HEK293 (cell line): ENCODE data around the gene GINS2.

ENCODE experiments used
- CTCF ChIA-PET: fragments of 350-600 bp; formaldehyde crosslinking; extraction: SDS; loops from one replicate; lab custom pipeline; 2021; ENCODE audit warnings: antibody characterized with exemption; lab: Yijun Ruan, JAX
- POLR2A ChIA-PET: fragments of 300-600 bp; formaldehyde crosslinking; extraction: SDS; loops from one replicate; lab custom pipeline; 2020; ENCODE audit warnings: antibody characterized with exemption, inconsistent platforms; lab: Yijun Ruan, JAX
- H3K27ac ChIP-seq: fragments of 200-500 bp; sonication (Bioruptor generic); 2 replicates; pipeline ENCODE4 v1.5.1; 2014; ENCODE audit warnings: low read depth, low read length, control low read depth, inconsistent platforms; ENCODE audit errors: extremely low read depth
- H3K36me3 ChIP-seq, 2 experiments: fragments of 200-500 bp in 1 of 2; sonication (Bioruptor generic) in 1 of 2; 1 replicate in 1 of 2; 2 replicates in 1 of 2; pipeline ENCODE4 v1.5.1; 2014 to 2017; ENCODE audit warnings: inconsistent platforms in 2 of 2, low read length in 2 of 2; ENCODE audit not compliant: control insufficient read depth in 2 of 2, insufficient read depth in 1 of 2
- H3K4me1 ChIP-seq: fragments of 200-500 bp; sonication (Bioruptor generic); 2 replicates; pipeline ENCODE4 v1.5.1; 2014; ENCODE audit warnings: mild to moderate bottlenecking, low read length, inconsistent platforms; ENCODE audit not compliant: control insufficient read depth, insufficient read depth
- H3K4me3 ChIP-seq: 2 replicates; pipeline ENCODE4 v1.5.1; 2011; ENCODE audit warnings: low read depth, mild to moderate bottlenecking, control low read depth, low read length, moderate library complexity
- H3K9me3 ChIP-seq: fragments of 200-500 bp; sonication (Bioruptor generic); 2 replicates; pipeline ENCODE4 v1.5.1; 2014; ENCODE audit warnings: low read depth, low read length, inconsistent platforms; ENCODE audit not compliant: control insufficient read depth, insufficient read depth
- BCL11A ChIP-seq: fragments of 450-650 bp; formaldehyde crosslinking; IDR thresholded peaks from 2 replicates; pipeline ENCODE4 v1.5.1; 2016; ENCODE audit warnings: low read depth, missing biosample characterization, missing genetic modification characterization
- HIC1 ChIP-seq: fragments of 450-650 bp; formaldehyde crosslinking; IDR thresholded peaks from 2 replicates; pipeline ENCODE4 v1.5.1; 2016; ENCODE audit warnings: missing biosample characterization, missing genetic modification characterization
- MZF1 ChIP-seq: fragments of 450-650 bp; formaldehyde crosslinking; IDR thresholded peaks from 2 replicates; pipeline ENCODE4 v1.5.1; 2017; ENCODE audit warnings: missing biosample characterization, missing genetic modification characterization, borderline replicate concordance
- PRDM10 ChIP-seq: fragments of 450-650 bp; formaldehyde crosslinking; IDR thresholded peaks from 2 replicates; pipeline ENCODE4 v1.5.1; 2016; ENCODE audit warnings: missing biosample characterization, missing genetic modification characterization
- SETDB1 ChIP-seq: IDR thresholded peaks from one replicate; pipeline ENCODE4 v1.6.1; 2017; ENCODE audit warnings: mild to moderate bottlenecking, low read length, moderate library complexity, mixed read lengths; ENCODE audit not compliant: insufficient read length
- SP3 ChIP-seq: fragments of 450-650 bp; formaldehyde crosslinking; IDR thresholded peaks from 2 replicates; pipeline ENCODE4 v1.5.1; 2016; ENCODE audit warnings: missing biosample characterization, missing genetic modification characterization
- WT1 ChIP-seq: fragments of 450-650 bp; formaldehyde crosslinking; IDR thresholded peaks from 2 replicates; pipeline ENCODE4 v1.5.1; 2016; ENCODE audit warnings: missing biosample characterization, missing genetic modification characterization
- ZNF132 ChIP-seq: fragments of 450-650 bp; formaldehyde crosslinking; IDR thresholded peaks from 2 replicates; pipeline ENCODE4 v1.5.1; 2017; ENCODE audit warnings: missing biosample characterization, missing genetic modification characterization, borderline replicate concordance
- ZNF174 ChIP-seq: fragments of 450-650 bp; formaldehyde crosslinking; IDR thresholded peaks from 2 replicates; pipeline ENCODE4 v1.5.0; 2017; ENCODE audit warnings: missing biosample characterization, mild to moderate bottlenecking, missing genetic modification characterization
- ZNF214 ChIP-seq: fragments of 450-650 bp; formaldehyde crosslinking; IDR thresholded peaks from 2 replicates; pipeline ENCODE4 v1.5.1; 2017; ENCODE audit warnings: missing biosample characterization, mild to moderate bottlenecking, missing genetic modification characterization, borderline replicate concordance
- ZNF311 ChIP-seq: fragments of 450-650 bp; formaldehyde crosslinking; IDR thresholded peaks from 2 replicates; pipeline ENCODE4 v1.5.1; 2017; ENCODE audit warnings: missing biosample characterization, missing genetic modification characterization, borderline replicate concordance
- ZNF416 ChIP-seq: fragments of 450-650 bp; formaldehyde crosslinking; IDR thresholded peaks from 2 replicates; pipeline ENCODE4 v1.5.1; 2016; ENCODE audit warnings: missing biosample characterization, missing genetic modification characterization
- ZNF423 ChIP-seq: fragments of 450-650 bp; formaldehyde crosslinking; IDR thresholded peaks from 2 replicates; pipeline ENCODE4 v1.5.1; 2016; ENCODE audit warnings: missing biosample characterization, missing genetic modification characterization
- ZNF558 ChIP-seq: fragments of 450-650 bp; formaldehyde crosslinking; IDR thresholded peaks from 2 replicates; pipeline ENCODE4 v1.5.1; 2016; ENCODE audit warnings: missing biosample characterization, missing genetic modification characterization
- ZNF580 ChIP-seq: fragments of 450-650 bp; formaldehyde crosslinking; IDR thresholded peaks from 2 replicates; pipeline ENCODE4 v1.5.1; 2016; ENCODE audit warnings: missing biosample characterization, missing genetic modification characterization
- ZNF585B ChIP-seq: fragments of 450-650 bp; formaldehyde crosslinking; IDR thresholded peaks from 2 replicates; pipeline ENCODE4 v1.5.1; 2016; ENCODE audit warnings: missing biosample characterization, missing genetic modification characterization
- ZNF624 ChIP-seq: fragments of 450-650 bp; formaldehyde crosslinking; IDR thresholded peaks from 2 replicates; pipeline ENCODE4 v1.5.1; 2017; ENCODE audit warnings: missing biosample characterization, missing genetic modification characterization
- ZNF837 ChIP-seq: fragments of 450-650 bp; formaldehyde crosslinking; IDR thresholded peaks from 2 replicates; pipeline ENCODE4 v1.5.1; 2016; ENCODE audit warnings: missing biosample characterization, missing genetic modification characterization

Gene GINS2

GRCh38 chr16:85724936-85725335 is 36.2 kb upstream of the GINS2 start:
- no peaks in the 10 kb centered on the region for H3K36me3 ChIP-seq
- no peak overlapping the region for H3K4me3 ChIP-seq
- H3K4me1 ChIP-seq = no peaks in the 10 kb centered on the region
- no peak overlapping the region for H3K27ac ChIP-seq
- CTCF ChIA-PET = interaction anchor here (0.6 to 0.7 kb wide), 2 partner anchors 13 to 32 kb away, joined by 3 to 11 read pairs; no protein-coding TSS in a partner anchor
- no peak for TF ChIP-seq ZNF580 (tag by site-specific recombination)
- TF ChIP-seq MZF1 = no peak
- TF ChIP-seq ZNF416 (tag by site-specific recombination) = no peak
- no peak for TF ChIP-seq PRDM10
- no peak for TF ChIP-seq ZNF174 (tag by site-specific recombination)
- no peak for TF ChIP-seq SETDB1
- TF ChIP-seq ZNF585B (tag by site-specific recombination) = no peak
- no peak for TF ChIP-seq ZNF132
- no peak for TF ChIP-seq ZNF624 (tag by site-specific recombination)
- no peak for TF ChIP-seq ZNF423 (tag by site-specific recombination)
- no peaks in the 10 kb centered on the region for H3K9me3 ChIP-seq
- POLR2A ChIA-PET = interaction anchor here (0.6 kb wide), 1 partner anchor 19 kb away, joined by 5 read pairs; no protein-coding TSS in a partner anchor

GRCh38 chr16:85724126-85724879 is 35.5 kb upstream of the GINS2 start:
- H3K4me1 ChIP-seq = no peaks in the 10 kb centered on the region
- H3K36me3 ChIP-seq = no peaks in the 10 kb centered on the region
- H3K4me3 ChIP-seq = no peak overlapping the region
- no peaks in the 10 kb centered on the region for H3K9me3 ChIP-seq
- H3K27ac ChIP-seq = no peak overlapping the region
- ChIA-PET CTCF (interaction anchor here (0.6 to 0.7 kb wide), 3 partner anchors 13 to 377 kb away, joined by 3 to 11 read pairs (median 3); no protein-coding TSS in a partner anchor), POLR2A (no interaction called here)
- TF ChIP-seq HIC1 (tag by site-specific recombination) (no peak), ZNF837 (no peak), ZNF558 (tag by site-specific recombination) (no peak), WT1 (tag by site-specific recombination) (no peak), ZNF214 (no peak), BCL11A (tag by site-specific recombination) (no peak), ZNF311 (tag by site-specific recombination) (no peak), SP3 (no peak)
